LNCaP clone FGC (cell line): ENCODE results near the gene EEFSEC.

Experiments used
- DNase-seq: peaks from one replicate; pipeline ENCODE4 v3.0.0-alpha.2; 2011; ENCODE audit warnings: low read depth
- H3K4me3 ChIP-seq: 2 replicates; pipeline ENCODE4 v1.5.1; 2011; ENCODE audit warnings: mild to moderate bottlenecking, low read depth, low read length, control low read depth
- CTCF ChIP-seq: IDR thresholded peaks from 2 replicates; pipeline ENCODE4 v1.5.1; 2012; ENCODE audit warnings: mild to moderate bottlenecking; ENCODE audit not compliant: control insufficient read depth, insufficient read depth; ENCODE audit errors: extremely low read depth

EEFSEC gene

GRCh38 chr3:128418900-128419299, 265.6 kb downstream of the EEFSEC start:
- TF ChIP-seq CTCF: no peak
- no peak for DNase-seq
- H3K4me3 ChIP-seq: no peak overlapping the region

GRCh38 chr3:128419311-128419710, 266.0 kb downstream of the EEFSEC start:
- no peak for TF ChIP-seq CTCF
- H3K4me3 ChIP-seq: no peak overlapping the region
- no peak for DNase-seq

GRCh38 chr3:128420289-128420688, 267.0 kb downstream of the EEFSEC start:
- no peak overlapping the region for H3K4me3 ChIP-seq
- TF ChIP-seq CTCF: no peak
- DNase-seq: no peak

- TF ChIP-seq CTCF: no peak
- DNase-seq: no peak
- H3K4me3 ChIP-seq: no peak overlapping the region
Observed at GRCh38 chr3:128420720-128421438, 267.6 kb downstream of the EEFSEC start.

GRCh38 chr3:128421439-128421836, 268.2 kb downstream of the EEFSEC start:
- no peak for DNase-seq
- H3K4me3 ChIP-seq: no peak overlapping the region
- no peak for TF ChIP-seq CTCF

GRCh38 chr3:128421966-128422365, 268.7 kb downstream of the EEFSEC start:
- TF ChIP-seq CTCF: no peak
- no peak overlapping the region for H3K4me3 ChIP-seq

More at GRCh38 chr3:128421966-128422365, 268.7 kb downstream of the EEFSEC start:
- no peak for DNase-seq
